Left renal pelvis (tissue), 4 donors: ENCODE measurements around the gene PLSCR1. TPM values are rescaled to one million over a fixed set of nuclear protein-coding genes. Genes with fewer than 3 reads are reported as not detected.
"Not testable (repeated sequence)": the region's sequence is repeated elsewhere in the genome, so short reads cannot be mapped to it uniquely, and the experiment has no call there.

Experiments used
- DNase-seq, 4 donors: peaks; one replicate each; pipeline ENCODE4 v3.0.0-alpha.2; 2013; ENCODE audit warnings: low read depth in 4 of 4, low spot score in 3 of 4
- polyA plus RNA-seq, 4 donors: library from polyadenylated mRNA; unstranded; fragments of 120-200 nt; gene quantifications; one replicate each; pipeline ENCODE4 v1.2.1, GENCODE V29; 2013; ENCODE audit not compliant: insufficient read length in 4 of 4

PLSCR1 gene
- polyA plus RNA-seq, 4 donors, result 82.2 to 99.5 (median 86.8) TPM

- DNase-seq, result no peak
These were observed 6.5 kb upstream of the PLSCR1 start for GRCh38 chr3:146550743-146551510.

DNA sequence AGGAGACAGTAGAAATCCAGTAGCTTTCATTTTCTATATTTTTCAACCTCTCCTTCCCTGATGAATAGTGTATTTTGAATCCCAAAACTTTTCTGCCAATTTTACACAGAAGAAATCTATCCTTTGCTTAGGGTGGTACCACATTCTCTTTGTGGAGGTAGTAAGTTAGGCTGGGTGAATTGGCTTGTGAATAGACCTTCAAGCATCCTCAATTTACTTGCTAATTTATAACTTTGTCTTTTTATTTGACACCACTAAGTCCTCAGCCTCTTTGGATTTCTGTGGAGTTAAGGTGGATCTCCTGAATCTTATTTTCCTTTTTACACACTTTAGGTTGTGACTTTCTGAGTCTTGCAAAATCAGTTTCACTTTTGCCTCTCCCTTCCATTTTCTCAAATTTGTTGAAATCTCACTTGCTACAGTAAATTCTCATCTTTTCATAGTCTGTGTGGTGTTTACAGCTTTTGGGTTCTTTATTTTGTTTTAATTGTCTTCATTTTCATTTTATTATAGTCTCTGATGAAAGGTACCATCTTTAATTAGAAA lies 5.7 kb upstream of the PLSCR1 start:
- no peak for DNase-seq

GRCh38 chr3:146547235-146547835 lies 2.9 kb upstream of the PLSCR1 start:
- DNase-seq, result no peak

DNA sequence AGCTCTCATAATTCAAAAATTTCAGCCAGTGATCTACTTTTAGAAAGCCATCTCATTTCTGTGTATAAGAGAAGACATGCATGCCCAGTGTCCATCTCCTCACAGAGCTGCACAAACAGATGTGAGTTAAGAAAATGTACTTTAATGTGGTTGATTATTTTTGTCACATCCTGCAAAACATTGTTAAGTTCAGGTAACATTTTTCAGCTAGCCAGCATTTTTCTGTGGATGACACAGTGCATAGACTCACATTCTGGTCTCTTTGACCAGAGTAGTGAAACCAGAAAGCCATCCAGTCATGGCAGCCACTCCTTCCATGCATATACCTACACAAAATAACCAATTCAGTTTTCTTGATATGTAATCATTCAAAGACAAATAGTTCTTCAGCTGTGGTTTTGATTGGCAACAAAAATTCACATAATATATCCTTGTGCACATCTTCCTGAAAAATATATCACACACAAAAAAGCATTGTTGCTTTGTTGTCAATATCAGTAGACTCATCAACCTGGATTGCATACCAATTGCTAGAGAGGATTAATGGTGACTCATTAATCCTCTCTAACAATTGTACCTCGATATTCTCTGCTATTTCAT lies 2.1 kb upstream of the PLSCR1 start:
- no peak for DNase-seq

GRCh38 chr3:146544929-146545528 lies 622 bp upstream of the PLSCR1 start:
- no peak for DNase-seq

DNA sequence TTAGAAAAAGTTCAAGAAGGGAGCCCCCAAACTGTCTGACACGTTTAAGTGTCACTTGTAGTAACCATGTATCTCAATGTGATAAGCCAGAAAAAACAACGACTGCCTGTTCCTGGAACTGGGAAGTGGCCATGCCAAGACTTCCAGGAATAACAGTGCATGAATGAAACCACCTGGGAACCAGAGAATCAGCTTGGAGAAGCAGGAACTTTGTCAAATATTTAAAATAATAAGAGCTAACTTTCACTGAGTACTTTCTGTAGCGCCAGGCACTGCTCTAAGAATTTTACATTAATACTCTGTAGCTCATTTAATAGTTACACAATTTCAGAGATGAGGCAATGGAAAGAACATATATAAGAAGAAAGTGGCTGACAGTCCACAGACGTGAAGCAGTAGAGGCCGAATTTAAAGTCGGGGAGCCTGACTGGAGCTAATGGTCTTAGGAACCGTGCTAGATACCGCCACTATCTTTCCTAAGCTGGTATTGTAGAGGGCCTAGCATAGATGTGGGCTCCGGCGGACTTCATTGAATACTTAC lies 876 bp downstream of the PLSCR1 start:
- peak in 3 of 4 donors; percentile 29 to 36 (median 29) for DNase-seq

- DNase-seq, result no peak
These were observed 1.4 kb downstream of the PLSCR1 start for GRCh38 chr3:146542978-146543377.

GRCh38 chr3:146542179-146542578 lies 2.2 kb downstream of the PLSCR1 start:
- DNase-seq, result no peak

DNA sequence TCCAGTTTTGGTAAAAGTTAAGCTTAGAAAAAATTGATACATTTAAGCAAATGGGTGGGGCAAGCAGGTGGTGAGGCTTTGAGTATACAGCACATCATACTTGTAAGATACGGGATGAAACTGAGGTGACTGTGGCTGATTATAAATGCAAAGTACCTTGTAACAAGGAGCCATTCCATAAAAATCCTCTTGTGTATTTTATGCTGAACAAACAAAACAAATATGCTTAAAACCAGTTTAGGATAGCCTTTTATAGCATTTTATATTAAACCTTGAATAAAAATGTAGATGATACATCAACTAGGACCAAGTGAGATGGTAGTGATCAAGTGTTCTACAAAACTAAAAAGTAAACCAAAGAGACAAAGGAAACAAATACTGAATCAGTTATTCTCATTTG lies 3.4 kb downstream of the PLSCR1 start:
- DNase-seq, result no peak

DNA sequence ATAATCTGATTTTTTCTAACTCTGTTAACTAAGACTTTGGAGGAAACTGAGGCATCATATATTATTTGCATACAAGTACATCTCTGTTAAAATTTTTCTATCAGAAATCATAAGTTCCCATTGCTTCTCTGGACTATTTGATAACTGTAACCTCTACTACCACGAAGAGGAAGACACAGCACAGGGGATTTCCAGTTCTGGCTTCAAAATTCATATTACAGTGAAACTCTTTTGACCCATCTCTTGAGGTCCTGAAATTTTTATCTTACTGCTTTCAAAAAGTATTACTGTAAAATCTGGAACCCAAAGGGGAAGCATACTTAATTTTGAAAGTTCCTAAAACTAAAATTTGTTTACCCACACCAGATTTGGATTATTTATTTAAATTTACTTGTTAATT lies 4.2 kb downstream of the PLSCR1 start:
- DNase-seq, result no peak

DNA sequence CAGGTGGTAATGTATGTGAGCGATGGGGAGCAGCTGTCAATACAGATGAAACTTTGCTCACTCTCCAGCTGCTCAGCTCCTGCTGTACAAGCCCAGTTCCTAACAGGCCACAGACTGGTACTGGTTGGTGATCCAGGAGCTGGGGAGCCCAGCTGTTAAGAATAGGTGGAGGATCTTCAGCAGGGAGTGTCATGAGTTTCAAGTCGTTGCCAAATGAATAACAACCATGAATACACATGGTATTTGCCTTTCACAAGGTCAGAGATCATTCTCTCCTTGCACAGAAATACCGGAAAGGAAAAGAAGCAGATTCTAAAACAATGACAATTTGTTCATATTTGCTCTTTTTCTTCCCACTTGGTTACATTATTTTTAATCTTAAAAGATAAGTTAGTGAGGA lies 5.1 kb downstream of the PLSCR1 start:
- no peak for DNase-seq

DNA sequence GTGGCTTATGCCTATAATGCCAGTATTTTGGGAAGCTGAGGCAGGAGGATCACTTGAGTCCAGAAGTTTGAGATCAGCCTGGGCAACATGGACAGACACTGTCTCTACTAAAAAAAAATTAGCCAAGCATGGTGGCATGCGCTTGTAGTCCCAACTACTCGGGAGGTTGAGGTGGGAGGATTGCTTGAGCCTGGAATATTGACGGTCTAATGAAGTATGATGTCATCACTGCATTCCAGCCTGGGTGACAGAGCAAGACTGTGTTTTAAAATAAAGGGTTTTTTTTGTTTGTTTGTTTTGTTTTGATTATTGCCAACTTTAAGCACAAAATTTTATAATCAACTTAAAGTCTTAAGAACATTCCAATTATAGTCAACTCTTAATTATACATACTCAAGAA lies 6.8 kb downstream of the PLSCR1 start:
- no peak for DNase-seq

DNA sequence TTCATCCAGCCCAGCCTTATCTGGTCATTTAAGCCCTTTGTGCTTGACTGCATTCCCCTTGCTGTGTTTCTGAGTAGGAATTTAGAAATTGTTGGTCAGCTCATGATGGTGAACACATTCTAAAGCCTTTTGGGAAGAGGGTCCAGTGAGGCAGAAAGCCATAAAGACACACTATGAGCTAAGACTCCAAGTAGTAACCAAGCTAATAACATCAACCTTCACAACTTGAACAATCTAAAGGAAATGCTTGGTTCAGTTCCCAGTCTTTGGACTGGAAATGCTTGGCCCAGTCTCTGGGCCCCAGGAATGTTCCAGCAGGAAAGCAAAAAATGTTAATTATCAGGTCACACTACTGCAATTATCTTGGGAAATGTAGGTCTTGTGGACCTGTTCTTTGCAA lies 7.7 kb downstream of the PLSCR1 start:
- DNase-seq, result no peak

DNA sequence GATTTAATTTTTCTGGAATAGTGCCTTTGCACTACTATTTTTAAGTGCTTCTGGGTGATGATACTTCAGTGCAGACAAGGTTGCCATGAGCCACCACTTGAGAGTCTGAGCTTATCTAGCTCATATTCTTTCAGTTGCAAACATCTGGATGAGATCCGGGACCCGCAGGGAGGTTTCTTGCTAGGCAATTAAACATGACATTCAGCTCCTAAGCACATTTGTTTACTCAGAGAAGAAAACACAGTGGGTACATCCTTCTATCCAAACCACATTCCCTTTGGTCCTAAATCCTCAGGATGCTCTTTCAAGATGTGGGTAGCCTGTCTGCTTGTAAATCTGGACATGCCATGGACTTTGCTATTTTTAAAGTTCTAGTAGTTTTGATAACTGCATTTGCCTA lies 12.0 kb downstream of the PLSCR1 start:
- no peak for DNase-seq

DNA sequence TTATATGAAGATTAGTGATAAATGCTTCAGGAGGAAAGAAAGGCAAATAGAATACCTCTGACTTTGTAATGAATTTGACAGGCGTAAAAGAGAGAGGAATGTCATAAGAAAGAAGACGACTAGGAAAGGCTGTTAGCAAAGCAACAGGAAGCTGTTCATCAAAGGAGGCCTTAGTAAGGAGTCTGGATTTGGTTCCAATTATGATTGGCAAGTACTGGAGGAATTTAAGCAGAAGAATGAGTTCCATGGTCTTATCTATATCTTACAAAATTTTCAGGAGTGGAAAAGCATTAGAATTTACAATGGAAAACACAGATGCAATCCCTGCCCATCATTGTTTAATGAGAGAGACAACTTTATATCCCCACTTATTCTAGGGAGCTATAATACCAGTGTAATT lies 13.8 kb downstream of the PLSCR1 start:
- DNase-seq, result no peak

GRCh38 chr3:146529021-146529420 lies 15.4 kb downstream of the PLSCR1 start:
- DNase-seq, result no peak

DNA sequence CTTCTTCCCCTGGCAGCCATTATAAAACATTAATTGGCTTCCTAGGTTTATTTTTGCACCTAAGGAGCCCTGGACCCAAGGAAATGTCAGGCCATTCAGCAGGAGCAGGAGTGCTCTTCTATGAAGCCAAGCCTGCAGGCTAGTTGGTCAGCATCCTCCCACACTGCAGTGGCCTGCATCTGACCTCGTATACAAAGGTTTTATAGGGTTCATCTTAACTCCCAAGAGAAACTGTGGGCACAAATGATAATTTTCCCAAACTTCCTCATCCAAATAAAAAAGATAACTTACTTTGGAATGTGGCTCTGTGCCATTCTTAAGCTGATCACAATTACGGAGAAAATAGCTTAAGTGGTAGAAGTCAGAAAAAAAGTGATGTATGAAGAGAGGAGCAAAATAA lies 19.4 kb downstream of the PLSCR1 start:
- no peak for DNase-seq

- no peak for DNase-seq
These were observed 20.9 kb downstream of the PLSCR1 start for GRCh38 chr3:146523531-146523930.

DNA sequence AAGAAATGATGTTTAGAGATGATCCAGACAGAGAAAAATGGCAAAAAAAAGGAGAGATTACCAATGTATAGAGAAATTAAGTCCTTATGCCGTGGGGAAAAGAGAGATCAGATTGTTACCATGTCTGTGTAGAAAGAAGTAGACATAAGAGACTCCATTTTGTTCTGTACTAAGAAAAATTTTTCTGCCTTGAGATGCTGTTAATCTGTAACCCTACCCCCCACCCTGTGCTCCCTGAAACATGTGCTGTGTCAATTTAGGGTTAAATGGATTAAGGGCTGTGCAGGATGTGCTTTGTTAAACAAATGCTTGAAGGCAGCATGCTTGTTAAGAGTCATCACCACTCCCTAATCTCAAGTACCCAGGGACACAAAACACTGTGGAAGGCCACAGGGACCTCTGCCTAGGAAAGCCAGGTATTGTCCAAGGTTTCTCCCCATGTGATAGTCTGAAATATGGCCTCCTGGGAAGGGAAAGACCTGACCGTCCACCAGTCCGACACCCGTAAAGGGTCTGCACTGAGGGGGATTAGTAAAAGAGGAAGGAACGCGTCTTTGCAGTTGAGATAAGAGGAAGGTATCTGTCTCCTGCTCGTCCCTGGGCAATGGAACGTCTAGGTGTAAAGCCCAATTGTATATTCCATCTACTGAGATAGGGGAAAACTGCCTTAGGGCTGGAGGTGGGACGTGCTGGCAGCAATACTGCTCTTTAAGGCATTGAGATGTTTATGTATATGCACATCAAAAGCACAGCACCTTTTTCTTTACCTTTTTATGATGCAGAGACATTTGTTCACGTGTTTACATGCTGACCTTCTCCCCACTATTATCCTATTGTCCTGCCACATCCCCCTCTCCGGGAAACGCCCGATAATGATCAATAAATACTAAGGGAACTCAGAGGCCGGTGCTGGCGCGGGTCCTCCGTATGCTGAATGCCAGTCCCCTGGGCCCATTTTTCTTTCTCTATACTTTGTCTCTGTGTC lies 21.9 kb downstream of the PLSCR1 start:
- not testable (repeated sequence) for DNase-seq

DNA sequence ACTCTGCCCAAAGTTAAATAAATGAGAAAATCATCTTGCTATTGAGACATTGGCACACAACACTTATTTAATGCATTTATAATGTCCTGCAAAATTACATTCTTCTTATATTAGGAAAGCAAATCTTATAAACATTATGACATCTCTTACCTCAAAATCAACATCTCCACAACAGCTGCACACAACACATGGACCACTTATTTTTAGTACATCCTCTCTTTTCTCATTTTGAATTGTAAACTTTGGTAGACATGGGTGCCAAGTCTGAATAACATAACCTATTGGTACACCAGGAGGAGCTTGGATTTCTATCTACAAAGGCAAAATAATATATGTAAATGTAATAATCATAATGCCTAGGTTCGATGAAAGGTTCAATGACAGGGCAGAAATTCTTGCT lies 23.0 kb downstream of the PLSCR1 start:
- no peak for DNase-seq
